AG04449 (cell line): ENCODE data around the gene ZBTB12.

Experiments used
- CTCF ChIA-PET: fragments of 350-600 bp; formaldehyde crosslinking; extraction: SDS; loops from one replicate; lab custom pipeline; 2021; ENCODE audit warnings: antibody characterized with exemption; lab: Yijun Ruan, JAX
- POLR2A ChIA-PET: fragments of 400-600, 350-600 bp; formaldehyde crosslinking; extraction: SDS; loops from one replicate; lab custom pipeline; 2020; ENCODE audit warnings: antibody characterized with exemption, inconsistent platforms; lab: Yijun Ruan, JAX
- DNase-seq: peaks from one replicate; pipeline ENCODE4 v3.0.0-alpha.2; 2010; ENCODE audit warnings: low read depth, low spot score
- H3K4me3 ChIP-seq: 2 replicates; pipeline ENCODE4 v1.5.1; 2011; ENCODE audit warnings: low read depth, mild to moderate bottlenecking, control low read depth, low read length
- CTCF ChIP-seq: IDR thresholded peaks from one replicate; pipeline ENCODE4 v1.5.1; 2011; ENCODE audit warnings: mild to moderate bottlenecking, moderate library complexity, low read length, control low read depth, inconsistent platforms; ENCODE audit not compliant: insufficient read depth; ENCODE audit errors: missing control alignments

ZBTB12 gene

DNA sequence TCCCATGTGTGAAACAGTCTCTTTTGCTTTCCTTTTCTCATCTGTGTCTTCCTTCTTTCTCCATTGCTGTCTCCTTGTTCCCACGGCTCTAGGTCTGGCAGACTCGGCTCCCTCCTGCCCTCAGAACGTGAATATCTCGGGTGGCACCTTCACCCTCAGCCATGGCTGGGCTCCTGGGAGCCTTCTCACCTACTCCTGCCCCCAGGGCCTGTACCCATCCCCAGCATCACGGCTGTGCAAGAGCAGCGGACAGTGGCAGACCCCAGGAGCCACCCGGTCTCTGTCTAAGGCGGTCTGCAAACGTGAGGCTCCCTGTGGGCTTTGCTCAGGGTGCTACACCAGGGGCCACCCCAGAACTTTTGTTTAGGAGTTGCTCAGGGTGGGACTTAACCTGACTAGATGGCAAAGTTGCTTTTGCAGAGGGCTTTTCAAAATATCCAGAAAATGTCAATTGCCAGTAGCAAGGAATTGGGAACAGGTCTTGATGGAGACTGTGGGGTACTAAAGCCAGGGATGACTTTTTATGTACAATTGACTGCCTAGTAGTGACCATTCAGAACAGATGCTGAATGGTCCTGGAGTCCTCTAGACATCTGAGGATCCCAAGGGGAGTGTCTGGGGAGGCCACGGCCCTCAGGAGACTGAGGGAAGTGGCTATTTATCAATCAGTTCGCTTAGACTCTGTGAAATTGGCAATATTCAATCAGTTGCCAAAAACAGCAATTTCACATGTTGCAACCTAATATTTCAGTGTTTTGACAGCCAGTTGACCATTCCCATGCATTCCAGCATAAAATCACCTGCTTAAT, 26.2 kb upstream of the ZBTB12 start:
- TF ChIP-seq CTCF = no peak
- CTCF ChIA-PET = interaction anchor here (1.0 kb wide), 1 partner anchor 24 kb away, joined by 3 read pairs; no protein-coding TSS in a partner anchor
- no peak overlapping the region for H3K4me3 ChIP-seq

DNA sequence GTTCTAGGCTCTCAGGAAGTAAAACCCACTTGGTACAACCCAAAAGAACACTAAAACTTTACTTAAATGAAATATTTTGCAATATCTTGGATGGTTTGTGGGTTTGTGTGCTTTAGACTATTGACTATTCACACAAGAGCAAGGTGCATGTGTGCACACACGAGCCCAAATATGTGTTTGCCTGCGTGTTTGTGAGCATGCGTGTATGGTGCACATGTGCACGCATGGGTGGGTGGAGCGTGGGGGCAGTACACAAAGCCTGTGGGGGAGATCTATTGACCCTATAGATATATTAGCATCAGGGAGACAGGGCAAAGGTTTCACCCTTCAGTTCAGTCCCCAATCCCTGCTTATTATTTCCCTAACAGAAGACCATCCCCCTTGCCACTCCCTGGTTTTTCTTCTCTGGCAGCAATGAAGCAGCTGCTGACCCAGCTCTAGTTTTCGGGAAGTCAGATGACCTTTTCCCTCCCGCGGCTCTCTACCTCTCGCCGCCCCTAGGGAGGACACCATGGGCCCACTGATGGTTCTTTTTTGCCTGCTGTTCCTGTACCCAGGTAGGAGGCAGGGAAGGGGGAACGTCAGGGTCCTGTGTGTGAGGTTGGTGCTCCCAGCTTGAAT, 25.5 kb upstream of the ZBTB12 start, which contains the start of gene C2:
Gene C2, plus strand, starts transcription at position 476 of the 621 bp plus-strand sequence. Its CDS starts 36 bp downstream, at position 512.
- H3K4me3 ChIP-seq = no peak within 1 kb of the TSS; the same call in 1 of the 2 replicates
- CTCF ChIA-PET = interaction anchor here (1.0 kb wide), 1 partner anchor 25 kb away, joined by 3 read pairs; no protein-coding TSS in a partner anchor
- POLR2A ChIA-PET = no interaction called here
- no peak for DNase-seq
- no peak for TF ChIP-seq CTCF

More for the DNA sequence above, 26.2 kb upstream of the ZBTB12 start:
- POLR2A ChIA-PET = no interaction called here
- no peak for DNase-seq

GRCh38 chr6:31922942-31923341, 21.1 kb upstream of the ZBTB12 start:
- ChIA-PET CTCF (interaction anchor here (4.1 kb wide), 1 partner anchor 29 kb away, joined by 23 read pairs; no protein-coding TSS in a partner anchor), POLR2A (no interaction called here)
- no peak for TF ChIP-seq CTCF
- DNase-seq = no peak
- no peak overlapping the region for H3K4me3 ChIP-seq

GRCh38 chr6:31920811-31921210, 18.9 kb upstream of the ZBTB12 start:
- CTCF ChIA-PET = interaction anchor here (1.1 to 1.6 kb wide), 3 partner anchors 10 to 198 kb away, joined by 3 to 6 read pairs (median 4); no protein-coding TSS in a partner anchor
- no peak for TF ChIP-seq CTCF
- POLR2A ChIA-PET = no interaction called here
- no peak for DNase-seq
- H3K4me3 ChIP-seq = no peak overlapping the region

- TF ChIP-seq CTCF = no peak
- ChIA-PET POLR2A (no interaction called here), CTCF (interaction anchor here (0.6 to 1.6 kb wide), 4 partner anchors 11 to 55 kb away, joined by 3 to 6 read pairs (median 4); no protein-coding TSS in a partner anchor)
- no peak for DNase-seq
- no peak overlapping the region for H3K4me3 ChIP-seq
Measured at GRCh38 chr6:31919624-31920303, 17.9 kb upstream of the ZBTB12 start.
